PC-9 (cell line): Measurements from ENCODE around the gene ZBED4. TPM values are rescaled to one million over a fixed set of nuclear protein-coding genes. Genes with fewer than 3 reads are reported as not detected.
A peak's percentile ranks its signal among the peaks of the same experiment; 100 is the strongest.

Experiments used
- BruUV-seq: library from RNA; stranded (reverse); fragments of 400-500 nt; replicated peaks from 2 replicates; lab custom pipeline; 2021; lab: Mats Ljungman, UMichigan
- CTCF ChIA-PET: fragments of 300-600 bp; sonication (Branson Sonifier 250); formaldehyde crosslinking; loops from one replicate; lab custom pipeline; 2022; ENCODE audit warnings: antibody characterized with exemption; lab: Charles Lee
- POLR2A ChIA-PET: fragments of 300-600 bp; sonication (Branson Sonifier 250); formaldehyde crosslinking; loops from one replicate; lab custom pipeline; 2022; ENCODE audit warnings: antibody characterized with exemption; ENCODE audit not compliant: unreplicated experiment; lab: Charles Lee
- DNase-seq, 2 experiments: peaks; one replicate each; pipeline versions ENCODE4 v3.0.0 to v3.0.0-alpha.2; 2015 to 2022; ENCODE audit warnings: mixed read lengths in 1 of 2
- H2AFZ ChIP-seq: fragments of 200-600 bp; sonication (generic); 2 replicates; pipeline ENCODE4 v1.8.1; 2017; ENCODE audit warnings: antibody characterized with exemption
- H3F3A ChIP-seq: fragments of 200-600 bp; sonication (generic); 2 replicates; pipeline ENCODE4 v1.8.1; 2017; ENCODE audit warnings: antibody characterized with exemption, mild to moderate bottlenecking, low read depth; ENCODE audit not compliant: insufficient read depth
- H3K27ac ChIP-seq: fragments of 200-600 bp; sonication (generic); 2 replicates; pipeline ENCODE4 v1.6.1; 2016; ENCODE audit warnings: mixed run types
- H3K27me3 ChIP-seq: fragments of 200-600 bp; sonication (generic); 2 replicates; pipeline ENCODE4 v1.6.1; 2016; ENCODE audit warnings: low read depth, mixed run types; ENCODE audit not compliant: insufficient read depth
- H3K36me3 ChIP-seq: fragments of 200-600 bp; sonication (generic); 2 replicates; pipeline ENCODE4 v1.6.1; 2016; ENCODE audit warnings: low read depth, mixed run types
- H3K4me1 ChIP-seq: fragments of 200-600 bp; sonication (generic); replicated peaks from 2 replicates; pipeline ENCODE4 v1.6.1; 2016; ENCODE audit warnings: mixed run types; ENCODE audit not compliant: insufficient read depth
- H3K4me2 ChIP-seq: fragments of 200-600 bp; sonication (generic); 2 replicates; pipeline ENCODE4 v1.6.1; 2017; ENCODE audit warnings: mixed run types
- H3K4me3 ChIP-seq: fragments of 200-600 bp; sonication (generic); 2 replicates; pipeline ENCODE4 v1.6.1; 2016; ENCODE audit warnings: mixed run types
- H3K79me2 ChIP-seq: fragments of 200-600 bp; sonication (generic); 2 replicates; pipeline ENCODE4 v1.6.1; 2017; ENCODE audit warnings: low read depth, mixed run types
- H3K9me2 ChIP-seq: fragments of 200-600 bp; sonication (generic); 2 replicates; pipeline ENCODE4 v1.8.1; 2017; ENCODE audit warnings: mild to moderate bottlenecking; ENCODE audit not compliant: insufficient read depth
- H3K9me3 ChIP-seq: fragments of 200-600 bp; sonication (generic); 2 replicates; pipeline ENCODE4 v1.8.1; 2016; ENCODE audit warnings: low read depth; ENCODE audit not compliant: insufficient read depth
- H4K20me1 ChIP-seq: fragments of 200-600 bp; sonication (generic); 2 replicates; pipeline ENCODE4 v1.8.1; 2017; ENCODE audit not compliant: insufficient read depth
- EZH2 ChIP-seq: fragments of 200-600 bp; sonication (generic); IDR thresholded peaks from 2 replicates; pipeline ENCODE4 v1.8.0; 2017; ENCODE audit warnings: antibody characterized with exemption, low read depth
- intact Hi-C: fragments of 100-400 bp; cut with micrococcal nuclease; formaldehyde crosslinking; loops from one replicate; pipeline ENCODE4 v1.10.0; 2022; ENCODE audit not compliant: unreplicated experiment
- total RNA-seq: library from RNA; stranded (reverse); gene quantifications from 2 replicates; pipeline ENCODE4 v1.2.3, GENCODE V29; 2021
- TF ChIP-seq, protein P1 (sequence below): fragments of 200-600 bp; sonication (generic); conservative IDR thresholded peaks from 2 replicates; pipeline ENCODE4 v1.6.1; 2017; ENCODE audit warnings: mixed run types, antibody characterized with exemption, mild to moderate bottlenecking, moderate library complexity

Gene ZBED4
- total RNA-seq, 1 experiment from 2014 or later = 21.4 TPM

DNA sequence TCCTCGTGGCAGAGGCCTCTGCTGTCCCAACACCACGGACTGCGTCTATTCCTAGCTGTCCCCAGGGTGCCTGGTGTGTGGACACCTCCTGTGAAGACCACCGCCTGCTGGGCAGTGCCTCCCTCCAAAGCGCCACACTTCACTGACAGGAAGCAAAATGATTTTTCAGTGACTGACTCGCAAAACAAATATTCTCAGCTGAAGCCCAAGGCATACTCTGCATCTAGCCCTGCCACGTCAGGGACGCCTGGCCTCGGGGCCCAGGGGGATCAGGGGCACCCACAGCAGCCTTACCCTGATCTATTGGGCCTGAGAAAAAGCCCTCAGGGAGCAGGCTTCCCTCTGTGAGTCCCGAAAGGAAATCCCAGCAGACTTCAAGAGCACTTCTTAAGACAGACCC is 28.2 kb upstream of the ZBED4 start:
- ChIA-PET CTCF (interaction anchor here (0.7 kb wide), 1 partner anchor 30 kb away, joined by 5 read pairs; no protein-coding TSS in a partner anchor), POLR2A (no interaction called here)
- Histone ChIP-seq H3K27ac (0 out of 2 replicates have a peak overlapping the region, but pooled peaks have one; percentile 7), H3K36me3 (peaks cover 27% of the 10 kb centered on the region), H3K4me3 (peak overlapping the region; percentile 90), H4K20me1 (peaks cover 64% of the 10 kb centered on the region), H3K27me3 (no peaks in the 10 kb centered on the region), H3K79me2 (peaks cover 67% of the 10 kb centered on the region), H3K4me1 (peaks cover 17% of the 10 kb centered on the region), H3F3A (peaks cover 11% of the 10 kb centered on the region; the same call in 1 of the 2 replicates), H3K9me3 (peaks cover 12% of the 10 kb centered on the region), H3K9me2 (no peaks in the 10 kb centered on the region), H3K4me2 (peak overlapping the region; percentile 100), H2AFZ (no peak overlapping the region)
- no TSS peak for BruUV-seq
- TF ChIP-seq, protein P1, sequence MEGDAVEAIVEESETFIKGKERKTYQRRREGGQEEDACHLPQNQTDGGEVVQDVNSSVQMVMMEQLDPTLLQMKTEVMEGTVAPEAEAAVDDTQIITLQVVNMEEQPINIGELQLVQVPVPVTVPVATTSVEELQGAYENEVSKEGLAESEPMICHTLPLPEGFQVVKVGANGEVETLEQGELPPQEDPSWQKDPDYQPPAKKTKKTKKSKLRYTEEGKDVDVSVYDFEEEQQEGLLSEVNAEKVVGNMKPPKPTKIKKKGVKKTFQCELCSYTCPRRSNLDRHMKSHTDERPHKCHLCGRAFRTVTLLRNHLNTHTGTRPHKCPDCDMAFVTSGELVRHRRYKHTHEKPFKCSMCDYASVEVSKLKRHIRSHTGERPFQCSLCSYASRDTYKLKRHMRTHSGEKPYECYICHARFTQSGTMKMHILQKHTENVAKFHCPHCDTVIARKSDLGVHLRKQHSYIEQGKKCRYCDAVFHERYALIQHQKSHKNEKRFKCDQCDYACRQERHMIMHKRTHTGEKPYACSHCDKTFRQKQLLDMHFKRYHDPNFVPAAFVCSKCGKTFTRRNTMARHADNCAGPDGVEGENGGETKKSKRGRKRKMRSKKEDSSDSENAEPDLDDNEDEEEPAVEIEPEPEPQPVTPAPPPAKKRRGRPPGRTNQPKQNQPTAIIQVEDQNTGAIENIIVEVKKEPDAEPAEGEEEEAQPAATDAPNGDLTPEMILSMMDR = no peak
- intact Hi-C loops = no loop called here
- peak in 1 of 2 experiments; percentile 73 for DNase-seq

GRCh38 chr22:49825944-49826602 is 27.6 kb upstream of the ZBED4 start:
- Histone ChIP-seq H3K27ac (0 out of 2 replicates have a peak overlapping the region, but pooled peaks have one; percentile 19), H3K9me3 (peaks cover 18% of the 10 kb centered on the region), H3K79me2 (peaks cover 60% of the 10 kb centered on the region), H3F3A (peaks cover 18% of the 10 kb centered on the region; the same call in 1 of the 2 replicates), H3K4me1 (peaks cover 17% of the 10 kb centered on the region), H3K27me3 (no peaks in the 10 kb centered on the region), H3K9me2 (no peaks in the 10 kb centered on the region), H2AFZ (peak overlapping the region; percentile 74; the same call in 1 of the 2 replicates), H3K4me3 (peak overlapping the region; percentile 90), H3K4me2 (peak overlapping the region; percentile 100), H3K36me3 (peaks cover 21% of the 10 kb centered on the region), H4K20me1 (peaks cover 57% of the 10 kb centered on the region)
- CTCF ChIA-PET = interaction anchor here (0.7 kb wide), 1 partner anchor 29 kb away, joined by 5 read pairs; no protein-coding TSS in a partner anchor
- intact Hi-C loops = loop anchor here (2.0 kb wide), 1 partner anchor 29 kb away; no protein-coding TSS in a partner anchor
- TSS peak; percentile 37 for BruUV-seq
- POLR2A ChIA-PET = interaction anchor here (0.5 to 0.6 kb wide), 2 partner anchors 30 to 111 kb away, joined by 3 to 21 read pairs; no protein-coding TSS in a partner anchor
- peak in 1 of 2 experiments; percentile 45 for DNase-seq
- TF ChIP-seq, protein P1 = no peak
- TF ChIP-seq EZH2 = no peak

DNA sequence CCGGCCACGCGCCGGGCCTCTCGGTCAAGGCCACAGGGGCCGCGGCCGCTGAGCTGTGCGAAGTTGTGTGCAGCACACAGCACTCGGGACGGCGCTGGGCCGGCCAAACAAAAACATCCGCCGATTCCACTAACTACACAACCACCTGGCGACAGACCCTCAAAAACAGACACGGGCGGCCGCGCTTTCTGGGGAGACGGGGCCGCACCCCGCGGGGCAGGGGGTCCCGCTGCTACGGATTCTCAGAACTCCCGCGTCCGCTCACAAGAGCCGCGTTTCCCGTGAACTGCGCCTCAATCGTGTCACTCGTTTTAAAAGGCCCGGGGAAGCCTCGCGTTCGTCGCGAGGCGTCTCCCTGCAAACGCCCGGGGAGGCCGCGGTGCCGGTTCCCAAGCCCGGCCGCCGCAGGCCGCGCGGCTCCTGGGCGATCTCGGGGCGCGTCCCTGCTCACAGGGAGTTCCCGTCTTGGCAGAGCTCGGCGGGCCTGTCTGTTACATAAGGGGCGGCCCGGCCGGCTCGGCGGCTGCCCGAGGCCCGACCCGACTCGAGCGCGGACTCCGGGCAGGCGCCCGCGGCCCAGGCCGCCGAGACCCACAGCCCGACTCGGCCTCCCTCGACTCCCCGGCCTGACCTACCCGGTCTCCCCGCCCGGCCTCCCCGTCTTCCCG is 26.9 kb upstream of the ZBED4 start:
- POLR2A ChIA-PET = interaction anchor here (0.5 to 0.6 kb wide), 2 partner anchors 29 to 111 kb away, joined by 3 to 21 read pairs; no protein-coding TSS in a partner anchor
- intact Hi-C loops = loop anchor here (2.0 kb wide), 1 partner anchor 28 kb away; no protein-coding TSS in a partner anchor
- no peaks in the 10 kb centered on the region for H3K9me2 ChIP-seq

More for the DNA sequence above, 26.9 kb upstream of the ZBED4 start:
- no peaks in the 10 kb centered on the region for H3K27me3 ChIP-seq
- no peak for TF ChIP-seq EZH2
- TF ChIP-seq, protein P1 = no peak
- peak overlapping the region; percentile 100 for H3K4me2 ChIP-seq
- DNase-seq = no peak
- peaks cover 16% of the 10 kb centered on the region for H3K36me3 ChIP-seq
- no TSS peak for BruUV-seq
- H3K27ac ChIP-seq = peak overlapping the region; percentile 19; the same call in 1 of the 2 replicates
- H3K4me3 ChIP-seq = peak overlapping the region; percentile 90
- peaks cover 54% of the 10 kb centered on the region for H3K79me2 ChIP-seq
- H3K9me3 ChIP-seq = peaks cover 25% of the 10 kb centered on the region
- H4K20me1 ChIP-seq = peaks cover 51% of the 10 kb centered on the region
- CTCF ChIA-PET = no interaction called here
- peaks cover 21% of the 10 kb centered on the region; the same call in 1 of the 2 replicates for H3F3A ChIP-seq
- H3K4me1 ChIP-seq = peaks cover 17% of the 10 kb centered on the region
- peak overlapping the region; percentile 74 for H2AFZ ChIP-seq
